Smooth muscle cell (in vitro differentiated cells): Measurements from ENCODE around the gene GREB1. TPM values are rescaled to one million over a fixed set of nuclear protein-coding genes. Genes with fewer than 3 reads are reported as not detected.

Experiments
- DNase-seq: peaks from one replicate; lab custom pipeline; 2025; ENCODE audit not compliant: unreplicated experiment; lab: John Stamatoyannopoulos, UW
- H2AFZ ChIP-seq: fragments of 200-600 bp; sonication (generic); 2 replicates; pipeline ENCODE4 v1.6.0; 2016; ENCODE audit warnings: antibody characterized with exemption, low read depth, mild to moderate bottlenecking
- H3F3A ChIP-seq: fragments of 200-600 bp; sonication (generic); 2 replicates; pipeline ENCODE4 v1.6.0; 2017; ENCODE audit warnings: antibody characterized with exemption, low read depth
- H3K27ac ChIP-seq: fragments of 200-600 bp; sonication (generic); 2 replicates; pipeline ENCODE4 v1.5.1; 2016; ENCODE audit warnings: low read depth, mild to moderate bottlenecking
- H3K27me3 ChIP-seq: fragments of 200-600 bp; sonication (generic); 2 replicates; pipeline ENCODE4 v1.6.1; 2016; ENCODE audit warnings: low read depth, mild to moderate bottlenecking
- H3K36me3 ChIP-seq: fragments of 200-600 bp; sonication (generic); 2 replicates; pipeline ENCODE4 v1.5.1; 2016; ENCODE audit warnings: low read depth
- H3K4me1 ChIP-seq: fragments of 200-600 bp; sonication (generic); 2 replicates; pipeline ENCODE4 v1.5.1; 2016; ENCODE audit warnings: low read depth
- H3K4me2 ChIP-seq: fragments of 200-600 bp; sonication (generic); 2 replicates; pipeline ENCODE4 v1.6.0; 2016; ENCODE audit warnings: mild to moderate bottlenecking
- H3K4me3 ChIP-seq: fragments of 200-600 bp; sonication (generic); 2 replicates; pipeline ENCODE4 v1.5.1; 2016; ENCODE audit warnings: mild to moderate bottlenecking
- H3K79me2 ChIP-seq: fragments of 200-600 bp; sonication (generic); 2 replicates; pipeline ENCODE4 v1.6.0; 2016; ENCODE audit warnings: low read depth, mild to moderate bottlenecking
- H3K9ac ChIP-seq: fragments of 200-600 bp; sonication (generic); 2 replicates; pipeline ENCODE4 v1.6.0; 2016; ENCODE audit warnings: low read depth
- H3K9me3 ChIP-seq: fragments of 200-600 bp; sonication (generic); replicated peaks from 2 replicates; pipeline ENCODE4 v1.5.1; 2016; ENCODE audit warnings: low read depth
- H4K20me1 ChIP-seq: fragments of 200-600 bp; sonication (generic); 2 replicates; pipeline ENCODE4 v1.6.0; 2016; ENCODE audit warnings: low read depth
- CTCF ChIP-seq: fragments of 200-600 bp; sonication (generic); IDR thresholded peaks from 2 replicates; pipeline ENCODE4 v1.5.1; 2017; ENCODE audit warnings: borderline replicate concordance, mild to moderate bottlenecking, antibody characterized with exemption; ENCODE audit not compliant: insufficient read depth, poor library complexity, severe bottlenecking
- WGBS: methylation state at CpG from one replicate; pipeline ENCODE4 v1.1.7; 2016; ENCODE audit warnings: low lambda C conversion rate; 5-methylcytosine and 5-hydroxymethylcytosine counted together
- polyA plus RNA-seq: library from polyadenylated mRNA; unstranded; fragments of >200 nt; fragmentation: Nextera tagmentation; extraction: Ambion mirVana; gene quantifications from 2 replicates; pipeline ENCODE4 v1.2.1, GENCODE V29; 2016
- total RNA-seq: library from RNA; depleted of rRNA; stranded (reverse); fragments of >200 nt; gene quantifications from 2 replicates; pipeline ENCODE4 v1.2.3, GENCODE V29; 2014

GREB1 gene
- total and polyA plus RNA-seq, 2 experiments from 2014 or later = 1.7 to 4.3 TPM

- H4K20me1 ChIP-seq = no peaks in the 10 kb centered on the region
- H2AFZ ChIP-seq = no peak overlapping the region
- peaks cover 64% of the 10 kb centered on the region for H3K27me3 ChIP-seq
- no peak overlapping the region for H3K9ac ChIP-seq
- no peaks in the 10 kb centered on the region for H3K36me3 ChIP-seq
- 77% methylated on average over 10 of the region's 10 CpGs for WGBS
- H3K4me3 ChIP-seq = no peak overlapping the region
- H3K4me1 ChIP-seq = no peaks in the 10 kb centered on the region
- H3K9me3 ChIP-seq = no peaks in the 10 kb centered on the region
- H3K4me2 ChIP-seq = no peak overlapping the region
- H3F3A ChIP-seq = no peaks in the 10 kb centered on the region
- no peak overlapping the region for H3K27ac ChIP-seq
- no peak for DNase-seq
- H3K79me2 ChIP-seq = no peaks in the 10 kb centered on the region
- no peak for TF ChIP-seq CTCF
Observed at GRCh38 chr2:11674983-11675382, 141.1 kb downstream of the GREB1 start.

DNA sequence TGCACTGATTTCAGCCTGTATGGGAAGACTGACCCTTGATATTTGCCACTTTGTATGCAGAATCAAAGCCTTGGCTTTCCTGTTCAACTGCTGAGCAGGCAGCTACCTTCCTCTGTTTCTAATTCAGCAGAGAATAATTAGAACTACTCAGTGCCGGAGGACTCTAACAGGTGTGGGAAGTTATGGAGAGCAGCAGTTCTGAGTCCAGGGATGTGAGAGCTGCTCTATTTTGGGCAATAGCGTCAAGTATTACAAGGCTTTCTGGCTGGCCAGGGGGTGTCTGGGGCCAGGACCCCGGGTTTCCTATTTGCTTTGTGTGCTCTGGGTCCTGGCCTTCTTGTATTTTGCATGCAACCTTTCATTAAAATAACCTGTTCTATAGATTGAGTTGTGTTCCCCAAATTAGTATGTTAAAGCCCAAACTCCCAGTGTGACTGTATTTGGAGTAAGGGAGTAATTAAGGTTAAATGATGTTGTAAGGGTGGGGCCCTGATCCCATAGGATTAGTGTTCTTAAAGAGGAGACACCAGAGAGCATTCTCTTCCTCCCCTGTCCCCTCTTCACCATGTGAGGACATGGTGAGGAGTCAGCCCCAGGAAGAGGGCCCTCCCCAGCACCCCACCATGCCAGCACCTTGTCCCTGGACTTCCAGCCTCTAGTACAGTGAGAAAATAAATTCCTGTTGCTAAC lies 141.7 kb downstream of the GREB1 start:
- Histone ChIP-seq H3K4me3 (no peak overlapping the region), H3K9me3 (no peaks in the 10 kb centered on the region), H3K4me1 (no peaks in the 10 kb centered on the region), H3K36me3 (no peaks in the 10 kb centered on the region), H3K9ac (no peak overlapping the region), H3K79me2 (no peaks in the 10 kb centered on the region), H4K20me1 (no peaks in the 10 kb centered on the region), H3F3A (no peaks in the 10 kb centered on the region), H3K27ac (no peak overlapping the region), H3K27me3 (peaks cover 58% of the 10 kb centered on the region), H3K4me2 (no peak overlapping the region), H2AFZ (no peak overlapping the region)
- TF ChIP-seq CTCF = no peak
- DNase-seq = no peak
- WGBS = 89% methylated on average over 3 of the region's 3 CpGs

- no peaks in the 10 kb centered on the region for H3K36me3 ChIP-seq
- H3K9ac ChIP-seq = no peak overlapping the region
- H4K20me1 ChIP-seq = no peaks in the 10 kb centered on the region
- DNase-seq = no peak
- H3K4me1 ChIP-seq = no peaks in the 10 kb centered on the region
- WGBS = 85% methylated on average over 11 of the region's 11 CpGs
- no peaks in the 10 kb centered on the region for H3K9me3 ChIP-seq
- no peak for TF ChIP-seq CTCF
- H2AFZ ChIP-seq = no peak overlapping the region
- peaks cover 48% of the 10 kb centered on the region for H3K27me3 ChIP-seq
- H3K4me2 ChIP-seq = no peak overlapping the region
- H3K27ac ChIP-seq = no peak overlapping the region
- no peaks in the 10 kb centered on the region for H3F3A ChIP-seq
- no peak overlapping the region for H3K4me3 ChIP-seq
- no peaks in the 10 kb centered on the region for H3K79me2 ChIP-seq
Observed at GRCh38 chr2:11676640-11677039, 142.8 kb downstream of the GREB1 start.
